HG02970 (cell line): ENCODE measurements around the gene TOP2B.

Experiments used
- ATAC-seq: cut with Tn5 transposase; IDR thresholded peaks from one replicate; pipeline ENCODE4 v1.9.1; 2021; ENCODE audit warnings: mild to moderate bottlenecking, moderate library complexity, moderate number of reproducible peaks; ENCODE audit not compliant: unreplicated experiment, low FRiP score

The TOP2B gene

DNA sequence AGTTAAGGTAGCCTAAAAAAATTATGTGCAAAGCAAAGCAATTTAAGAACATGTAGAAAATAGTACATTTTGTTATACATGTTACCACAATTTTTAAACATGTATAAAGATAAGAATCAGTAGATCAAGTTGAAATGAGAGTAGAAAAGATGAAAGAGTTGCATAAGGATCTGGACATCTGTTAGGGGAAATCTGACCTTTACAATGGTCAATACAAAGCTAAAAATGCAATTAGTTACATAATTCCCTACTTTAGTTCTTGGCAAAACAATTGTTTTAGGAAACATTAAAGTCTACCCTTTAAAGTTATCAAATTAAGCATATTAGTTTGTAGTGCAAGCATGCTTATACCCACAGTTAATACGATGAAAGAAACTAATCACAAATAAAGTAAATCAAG lies 32.7 kb downstream of the TOP2B start:
- ATAC-seq, result no peak

DNA sequence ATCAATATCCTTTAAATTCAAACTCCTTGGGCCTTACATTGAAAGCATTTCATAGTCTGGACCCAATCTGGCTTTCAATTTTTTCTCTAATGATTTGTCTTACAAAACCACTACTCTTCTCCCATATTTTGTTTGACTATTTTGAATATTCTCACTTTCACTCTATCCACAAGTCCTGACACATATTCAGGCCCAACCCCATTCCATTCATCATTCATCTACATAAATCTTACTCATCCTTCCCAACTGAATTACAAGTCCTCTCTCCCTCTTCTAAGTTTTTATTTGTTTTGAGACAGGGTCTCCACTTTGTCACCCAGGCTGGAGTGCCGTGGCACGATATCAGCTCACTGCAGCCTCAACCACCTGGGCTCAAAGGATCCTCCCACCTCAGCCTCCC lies 43.6 kb downstream of the TOP2B start:
- no peak for ATAC-seq

DNA sequence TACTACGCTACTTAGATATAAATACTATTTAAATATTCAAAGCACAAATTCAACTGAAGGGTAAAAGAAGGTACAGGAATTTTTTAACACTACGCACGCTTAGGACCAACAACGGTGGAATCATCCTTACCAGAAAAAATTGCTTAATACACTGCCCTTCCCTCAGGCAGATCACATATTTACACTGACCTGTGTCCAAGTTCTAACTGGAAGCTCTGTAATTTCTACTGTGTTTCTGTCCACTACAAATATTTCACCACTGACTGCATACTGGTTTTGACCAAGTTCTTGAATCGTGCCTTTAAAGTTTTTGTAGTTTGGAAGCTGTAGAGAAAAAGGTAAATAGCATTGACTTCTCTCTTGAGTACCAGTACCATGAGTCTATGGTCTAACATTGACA lies 44.2 kb downstream of the TOP2B start:
- ATAC-seq, result no peak

DNA sequence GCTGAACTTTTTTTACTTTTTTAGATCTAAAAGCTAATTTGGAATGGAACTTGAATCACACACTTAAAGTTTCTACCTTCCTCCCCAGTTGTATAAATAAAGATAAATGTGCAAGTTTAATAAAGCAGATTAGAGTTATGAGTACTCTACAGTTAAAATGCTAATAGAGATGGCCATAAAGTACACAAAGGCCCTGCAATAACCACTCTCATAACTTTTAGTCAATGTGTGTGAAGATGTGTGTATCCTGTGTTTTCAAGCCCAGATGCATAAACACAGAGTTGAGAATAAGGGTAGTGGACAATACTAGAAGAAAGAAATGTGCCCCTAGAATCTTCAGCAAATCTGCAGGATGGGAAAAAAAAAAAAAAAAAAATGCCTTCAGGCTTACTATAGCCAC lies 45.3 kb downstream of the TOP2B start:
- no peak for ATAC-seq

DNA sequence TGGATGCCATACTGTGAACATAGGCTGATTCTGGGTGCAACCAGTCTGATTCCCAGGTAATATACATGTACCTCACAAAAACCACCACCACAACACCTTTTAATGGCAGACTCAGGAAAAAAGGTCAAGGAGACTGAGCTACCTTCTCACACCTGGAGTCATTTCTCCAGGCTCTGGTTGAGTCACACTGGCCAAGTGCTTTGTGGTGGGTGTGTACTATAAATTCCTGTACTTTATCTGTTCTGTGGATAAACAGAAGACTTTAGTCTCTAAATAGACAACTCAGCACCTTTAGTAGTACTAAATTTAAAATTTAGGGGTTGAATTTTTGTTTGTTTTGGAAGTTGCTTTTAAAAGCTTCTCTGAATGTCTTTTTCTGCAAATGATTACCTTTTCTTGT lies 46.7 kb downstream of the TOP2B start:
- ATAC-seq, result no peak

DNA sequence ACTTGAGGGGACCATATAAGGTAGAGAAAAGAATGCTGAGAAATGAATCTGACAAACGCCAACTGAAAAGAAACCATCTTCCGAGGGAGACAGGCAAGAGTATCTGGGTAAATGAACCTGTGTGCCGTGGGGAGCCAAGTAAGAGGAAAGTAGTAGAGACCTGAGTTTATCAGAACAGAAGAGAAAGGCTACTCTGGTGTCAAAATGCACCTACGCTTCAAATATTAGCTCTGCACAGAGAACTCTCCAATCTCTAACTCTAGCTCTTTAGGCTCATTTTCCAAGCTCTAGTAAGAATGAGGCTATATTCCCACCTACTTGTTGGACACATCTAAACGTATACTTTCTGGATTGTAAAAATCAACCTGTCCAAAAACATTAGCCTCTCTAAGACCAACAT lies 53.5 kb downstream of the TOP2B start:
- no peak for ATAC-seq

DNA sequence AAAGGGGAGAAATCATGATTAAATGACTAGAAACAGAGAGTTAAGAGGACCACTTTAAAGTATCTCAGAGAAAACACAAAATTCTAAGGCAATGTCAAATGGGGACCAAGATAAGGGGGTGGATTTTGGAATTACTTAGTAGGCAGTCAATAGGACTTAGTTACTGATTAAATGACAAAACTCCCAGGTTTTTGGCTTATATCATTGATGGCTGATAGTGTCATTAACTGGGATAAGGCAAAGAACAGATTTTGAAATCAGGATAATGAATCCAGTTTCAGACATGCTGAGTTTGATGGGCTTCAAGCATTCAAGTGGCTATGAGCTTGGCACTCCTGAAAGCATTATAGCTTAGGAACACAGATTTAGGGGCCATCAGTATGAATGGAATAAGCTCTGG lies 53.9 kb downstream of the TOP2B start:
- ATAC-seq, result no peak

DNA sequence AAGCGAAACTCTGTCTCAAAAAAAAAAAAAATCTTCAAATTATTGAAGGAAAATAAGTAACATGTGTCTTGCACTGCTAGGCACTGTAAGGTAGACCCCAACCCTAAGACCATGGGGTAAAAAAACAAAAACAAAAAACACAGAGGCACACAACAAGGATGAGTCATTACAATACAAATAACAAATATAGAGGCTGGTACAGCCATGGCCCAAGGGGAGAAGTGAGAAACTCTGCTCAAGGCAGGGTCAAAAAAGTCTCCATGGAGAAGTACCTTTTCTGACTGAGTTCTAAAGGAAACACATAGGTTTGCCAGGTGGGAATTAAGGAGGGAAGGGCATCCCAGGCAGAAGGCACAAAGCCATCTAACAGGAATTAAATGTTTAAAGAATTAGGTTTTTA lies 54.5 kb downstream of the TOP2B start:
- no peak for ATAC-seq

DNA sequence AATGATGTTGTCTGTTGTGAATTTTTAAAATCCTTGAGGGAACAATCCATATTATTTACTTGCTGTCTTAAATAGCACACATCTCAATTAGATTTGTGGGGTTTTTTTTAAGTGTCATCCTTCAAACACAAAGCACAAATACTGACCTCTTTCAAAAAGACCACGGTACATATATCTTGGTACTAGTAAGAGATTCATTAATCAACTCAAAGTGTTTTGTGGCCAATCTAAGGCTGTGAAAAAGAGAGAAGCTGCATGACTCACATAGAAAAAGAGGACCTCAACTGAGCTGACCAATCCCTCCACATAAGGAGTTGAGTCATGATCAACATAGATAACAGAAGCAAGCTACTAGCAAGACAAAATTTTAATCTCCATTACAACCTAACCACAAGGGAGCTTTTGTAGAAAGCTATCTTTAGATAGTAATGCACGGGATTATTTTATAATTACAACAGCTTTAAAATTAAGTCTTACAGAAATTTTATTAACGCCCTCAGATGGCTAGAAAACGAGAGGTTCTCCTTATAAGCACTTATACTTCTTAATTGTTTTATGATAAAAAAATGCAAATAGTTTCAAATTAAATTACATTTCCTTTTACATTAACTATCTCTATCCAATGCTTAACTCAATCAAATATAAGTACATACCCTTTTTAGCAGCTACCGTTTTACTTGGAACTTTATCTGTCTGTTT lies 60.5 kb downstream of the TOP2B start:
- no peak for ATAC-seq

DNA sequence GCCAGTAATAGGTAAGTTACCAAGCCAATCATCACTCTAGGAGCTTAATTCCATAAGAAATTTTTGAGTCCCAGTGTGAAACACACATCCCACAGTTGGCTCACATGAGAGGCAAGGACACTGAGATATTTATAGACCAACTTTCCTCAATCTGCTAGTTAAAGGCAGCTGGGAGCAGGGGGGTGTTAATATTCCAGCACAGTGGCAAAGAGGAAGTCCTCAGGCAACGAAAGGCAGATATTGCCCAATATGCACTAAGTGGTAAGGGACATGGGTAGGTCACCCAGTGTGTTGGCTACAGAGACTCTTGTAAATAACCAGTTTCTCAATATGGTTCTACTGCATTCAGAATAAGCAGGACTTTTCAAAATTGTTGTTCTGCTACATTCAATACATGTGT lies 61.0 kb downstream of the TOP2B start:
- no peak for ATAC-seq

DNA sequence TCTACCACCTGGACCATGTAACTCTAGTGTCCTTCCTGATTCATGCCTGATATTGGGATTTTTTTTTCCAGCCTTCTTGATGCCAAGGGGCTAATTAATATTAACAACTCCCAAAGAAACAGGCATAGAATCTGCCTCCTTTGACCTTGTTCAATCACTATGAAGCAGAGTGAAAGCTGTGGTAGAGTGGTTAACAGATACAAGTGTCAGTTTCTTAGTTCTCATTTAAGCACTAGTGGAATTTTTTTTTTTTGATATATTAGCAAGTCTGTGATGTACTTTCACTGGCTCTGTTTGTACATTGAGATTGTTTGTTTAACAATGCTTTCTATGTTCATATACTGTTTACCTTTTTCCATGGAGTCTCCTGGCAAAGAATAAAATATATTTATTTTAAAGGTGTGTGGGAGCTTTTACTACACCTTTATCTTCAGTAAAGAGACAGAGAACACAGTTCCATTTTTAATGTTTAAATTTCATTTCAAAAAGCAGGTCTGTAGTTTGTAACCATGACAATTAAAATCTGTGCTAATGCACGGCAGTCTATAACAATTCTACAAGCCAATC lies 67.1 kb downstream of the TOP2B start:
- no peak for ATAC-seq

DNA sequence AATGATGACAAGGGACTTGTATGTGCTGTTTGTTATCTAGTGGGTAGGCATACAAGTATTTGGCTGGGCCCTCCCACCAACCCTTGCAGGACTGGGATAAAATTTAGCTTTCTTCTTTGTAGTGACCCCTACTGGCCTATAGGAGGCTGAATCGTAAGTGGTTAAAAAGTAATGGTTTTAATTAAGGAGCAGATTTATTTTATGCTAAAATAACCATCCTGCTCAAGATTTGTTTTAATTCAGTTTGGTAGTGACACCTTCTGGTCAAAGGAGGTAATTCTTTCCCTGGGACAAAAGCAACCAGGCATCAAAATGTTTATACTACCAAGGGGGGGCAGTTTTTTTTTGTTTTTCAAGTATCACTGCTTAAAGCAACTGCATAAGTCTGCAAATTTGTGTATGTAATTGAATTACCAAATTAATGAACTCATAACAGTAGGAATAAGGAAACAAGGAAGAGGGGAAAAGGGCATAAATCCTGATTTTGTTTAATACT lies 70.7 kb downstream of the TOP2B start:
- no peak for ATAC-seq

DNA sequence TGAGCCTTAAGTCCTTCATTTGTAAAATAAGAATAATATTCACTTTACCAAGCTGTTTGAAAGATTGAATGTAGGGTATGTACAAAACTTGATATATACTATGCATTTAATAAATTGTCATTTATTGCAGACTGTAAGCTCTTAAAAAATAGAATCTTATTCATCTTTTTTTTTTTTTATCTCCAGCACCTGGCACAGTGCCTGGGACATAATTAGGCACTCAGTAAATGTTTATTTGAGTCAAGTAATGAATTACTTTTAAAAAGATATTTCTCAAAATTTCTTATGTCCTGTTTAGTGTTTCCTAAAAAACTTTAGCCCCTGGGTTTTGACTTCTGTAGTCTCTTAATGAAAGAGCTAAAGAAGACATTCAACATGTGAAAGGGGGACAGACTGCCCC lies 71.7 kb downstream of the TOP2B start:
- ATAC-seq, result no peak

DNA sequence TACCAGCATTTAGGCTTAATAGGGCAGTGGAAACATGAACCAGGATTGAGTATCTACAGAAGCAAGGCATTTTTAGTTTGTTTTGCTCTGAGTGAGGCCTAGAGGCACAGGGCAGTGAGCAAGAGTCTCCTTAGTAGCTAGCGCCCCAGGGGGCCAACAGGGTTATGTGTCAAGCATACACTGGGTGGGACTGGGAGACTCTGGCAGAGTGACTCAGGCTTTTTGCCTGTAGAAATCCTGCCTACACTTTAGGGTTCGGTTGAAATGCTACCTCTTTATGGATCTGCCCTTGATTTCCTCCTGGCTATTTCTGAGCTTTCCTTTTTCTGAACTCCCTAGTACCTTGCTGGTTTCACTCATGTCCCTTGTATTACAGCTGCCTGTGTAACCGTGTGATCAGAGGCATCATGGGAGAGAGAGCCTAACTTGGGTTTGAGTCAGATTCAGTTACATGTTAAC lies 72.2 kb downstream of the TOP2B start:
- ATAC-seq, result no peak

DNA sequence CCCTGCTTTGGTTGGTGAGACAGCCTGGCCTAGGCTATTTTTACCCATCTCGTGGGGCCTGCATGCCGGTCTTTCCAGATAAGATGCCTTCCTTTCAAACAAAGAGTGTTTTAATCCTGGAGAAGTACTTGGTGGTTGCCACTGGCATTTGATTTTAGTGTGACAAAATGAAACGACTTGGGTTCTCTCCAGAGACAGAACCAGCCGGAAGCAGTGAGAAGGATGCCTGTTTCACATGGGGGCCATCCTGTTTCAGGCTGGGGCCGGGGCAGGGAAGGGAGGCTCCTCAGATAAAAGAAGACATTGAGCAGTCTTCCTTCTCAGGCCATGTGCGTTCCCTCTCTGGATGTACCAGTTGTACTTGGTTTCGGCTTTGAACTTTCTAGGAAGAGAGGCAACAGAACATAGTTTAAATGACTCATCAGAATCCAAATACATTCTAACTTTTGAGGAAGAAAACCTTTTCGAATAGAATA lies 74.9 kb downstream of the TOP2B start:
- no peak for ATAC-seq

DNA sequence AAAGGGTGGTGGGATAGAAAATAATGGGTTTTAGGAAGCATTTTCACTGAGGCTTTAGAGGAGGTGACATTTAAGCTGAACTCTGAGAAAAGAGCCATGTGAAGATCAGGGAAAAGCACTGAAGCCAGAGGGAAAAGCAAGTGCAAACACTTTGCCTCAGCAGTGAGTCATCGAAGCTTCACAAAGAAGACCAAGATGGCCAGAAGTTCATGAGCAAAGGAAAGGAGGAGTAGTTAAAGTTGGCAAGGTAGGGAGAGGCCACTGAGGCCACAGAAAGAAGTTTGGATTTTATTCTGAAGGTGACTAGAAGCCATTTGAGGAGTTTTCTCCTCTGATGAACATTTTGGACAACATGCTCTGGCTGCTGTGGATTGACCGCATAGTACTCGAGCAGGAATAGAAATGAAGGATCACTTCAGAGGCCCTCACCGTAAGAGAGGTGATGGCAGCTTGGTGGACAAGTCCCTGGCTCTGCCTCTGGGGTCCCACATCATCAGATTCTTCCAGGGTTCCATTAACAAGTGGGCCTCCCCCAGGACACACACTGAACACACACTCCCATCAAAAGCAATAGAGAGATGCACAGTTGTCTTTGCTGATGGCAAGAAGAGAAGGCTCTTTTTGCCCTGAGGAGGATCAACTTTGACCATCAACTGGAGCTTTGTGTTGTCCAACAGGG lies 75.5 kb downstream of the TOP2B start:
- no peak for ATAC-seq

DNA sequence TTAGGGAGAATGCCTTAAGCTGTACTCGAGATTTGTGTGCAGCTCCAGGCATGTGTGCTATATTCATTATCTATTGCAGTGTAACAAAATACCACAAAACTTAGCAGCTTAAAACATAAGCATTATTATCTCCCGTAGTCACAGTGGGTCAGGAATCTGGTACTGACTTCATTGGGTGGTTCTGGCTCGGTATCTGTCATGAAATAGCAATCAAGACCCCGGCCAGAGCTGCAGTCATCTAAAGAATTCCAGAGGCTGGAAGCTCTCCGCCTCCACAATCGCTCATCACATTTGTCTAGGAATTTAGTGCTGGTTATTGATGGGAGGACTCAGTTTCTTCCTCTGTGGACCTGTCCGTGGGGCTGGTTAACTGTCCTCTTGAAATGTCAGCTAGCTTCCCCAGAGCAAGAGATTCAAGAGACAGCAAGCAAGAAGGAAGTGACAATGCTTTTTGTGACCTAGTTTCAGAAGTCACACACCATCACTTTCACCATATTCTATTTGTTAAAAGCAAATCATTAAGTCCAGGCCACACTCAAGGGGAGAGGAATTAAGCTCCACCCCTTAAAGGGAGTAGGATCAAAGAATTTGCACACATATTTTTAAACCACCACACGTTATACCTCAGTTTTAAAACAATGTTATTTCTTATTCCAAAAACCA lies 76.1 kb downstream of the TOP2B start:
- no peak for ATAC-seq

DNA sequence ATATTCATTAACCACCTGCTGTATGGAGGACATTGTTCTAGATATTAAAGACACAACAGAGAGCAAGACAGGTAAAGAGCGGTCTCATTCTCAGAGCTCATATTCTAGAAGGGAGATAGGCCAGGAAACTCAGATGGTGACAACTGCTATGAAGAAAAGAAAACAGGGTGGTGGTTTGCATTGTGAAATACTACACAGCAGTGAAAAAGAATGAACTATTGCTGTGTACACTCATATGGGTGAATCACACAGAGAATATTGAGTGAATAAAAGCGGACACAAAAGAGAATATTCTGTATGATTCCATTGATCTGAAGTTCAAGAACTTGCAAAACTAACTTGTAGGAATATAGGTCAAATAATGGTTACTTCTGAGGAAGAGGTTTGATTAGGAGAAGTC lies 76.7 kb downstream of the TOP2B start:
- no peak for ATAC-seq

DNA sequence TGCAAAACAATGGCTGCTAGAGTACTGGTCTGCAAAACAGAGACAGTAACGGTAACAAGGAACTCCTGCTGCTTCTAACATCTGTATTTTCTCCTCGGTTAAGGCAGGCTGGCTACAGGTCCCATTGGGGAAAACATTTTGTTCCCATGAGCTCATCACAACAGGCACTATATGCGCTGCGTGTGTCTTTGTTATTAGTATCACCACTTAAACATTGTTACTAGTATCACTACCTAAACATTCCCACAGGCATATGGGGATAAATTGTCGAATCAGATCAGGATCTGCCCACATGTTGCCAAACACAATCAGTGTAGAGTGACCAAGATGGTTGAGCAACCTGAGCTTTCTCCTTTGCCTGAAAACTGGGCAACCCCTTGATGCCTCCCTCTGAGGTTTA lies 77.2 kb downstream of the TOP2B start:
- no peak for ATAC-seq

DNA sequence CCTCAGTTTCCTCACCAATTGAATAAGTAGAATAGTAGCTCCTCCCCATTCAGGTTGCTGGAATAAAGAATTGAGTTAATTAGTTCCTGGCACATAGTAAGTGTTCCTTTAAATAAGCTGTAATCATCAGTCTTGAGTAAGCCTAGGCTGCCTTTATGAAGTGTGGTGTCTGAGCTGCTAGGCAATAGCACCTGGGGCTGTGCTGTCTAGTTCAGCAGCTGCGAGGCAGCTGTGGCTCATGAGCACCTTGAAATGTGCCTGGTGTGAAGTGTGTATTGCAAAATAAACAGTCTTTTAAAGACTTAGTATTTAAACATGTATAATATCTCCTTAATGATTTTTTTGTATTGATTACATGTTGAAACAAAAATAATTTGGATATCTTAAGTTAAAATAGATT lies 77.6 kb downstream of the TOP2B start:
- ATAC-seq, result no peak

DNA sequence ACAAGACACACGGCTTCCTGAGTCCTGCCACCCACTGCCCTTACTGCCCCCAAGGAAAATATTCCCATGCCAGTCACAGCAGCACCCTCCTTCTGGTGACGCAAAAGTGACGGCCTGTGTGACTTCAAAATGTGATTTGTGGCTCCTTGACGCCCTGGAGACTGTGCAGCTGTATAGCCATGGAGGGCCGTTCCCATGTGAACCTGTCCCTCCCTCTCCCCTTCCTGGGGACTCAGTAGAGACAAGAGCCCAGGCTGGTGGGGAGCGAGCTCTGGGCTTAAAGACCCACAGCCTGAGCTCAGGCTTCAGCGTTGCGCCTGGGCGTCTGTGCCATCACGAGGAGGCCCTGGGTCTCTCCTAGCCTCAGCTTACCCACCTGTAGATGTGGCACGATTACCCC lies 78.2 kb downstream of the TOP2B start:
- ATAC-seq, result no peak
